HG02571 (cell line): ENCODE results near the gene CD48.

Experiments used
- ATAC-seq: cut with Tn5 transposase; IDR thresholded peaks from one replicate; pipeline ENCODE4 v1.9.1; 2021; ENCODE audit warnings: mild to moderate bottlenecking, moderate library complexity; ENCODE audit not compliant: unreplicated experiment

The CD48 gene

DNA sequence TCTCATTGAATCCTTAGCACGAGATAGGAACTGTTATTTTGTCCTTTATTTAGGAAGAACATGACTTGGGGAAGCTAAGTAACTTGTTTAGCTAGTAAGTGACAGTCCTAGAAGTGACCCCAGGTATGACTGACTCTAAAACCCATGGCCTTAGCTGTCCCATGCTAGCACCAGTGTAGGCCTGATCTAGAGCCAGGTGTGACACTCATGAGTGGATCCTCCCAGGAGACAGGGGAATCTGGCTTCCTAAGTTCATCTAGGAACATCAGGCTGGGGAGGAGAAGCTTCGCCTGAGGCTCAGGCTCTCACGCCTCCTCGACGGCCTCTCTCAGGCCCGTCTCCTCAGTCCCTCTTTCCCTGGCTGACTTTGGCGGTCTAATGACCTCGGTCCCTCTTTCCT lies 31.2 kb downstream of the CD48 start:
- no peak for ATAC-seq

DNA sequence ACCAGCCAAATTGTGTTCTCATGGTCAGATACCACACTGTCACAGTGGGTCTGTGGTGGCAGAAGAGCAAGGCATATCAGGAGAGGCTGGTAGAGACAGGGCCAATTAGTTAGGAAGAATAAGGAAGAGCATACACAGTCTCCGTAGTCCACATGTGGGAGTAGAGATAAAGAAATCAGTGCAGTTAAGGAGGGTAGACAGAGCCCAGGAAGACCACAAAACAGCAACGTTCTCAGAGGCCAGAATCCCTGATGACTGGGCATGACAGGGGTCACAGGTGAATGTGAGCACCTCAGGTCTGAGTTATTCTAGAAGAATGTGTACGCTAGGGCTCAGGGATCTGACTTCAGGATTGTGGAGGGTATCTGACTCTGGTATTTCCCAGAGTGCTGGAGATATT lies 31.7 kb downstream of the CD48 start:
- ATAC-seq = no peak

DNA sequence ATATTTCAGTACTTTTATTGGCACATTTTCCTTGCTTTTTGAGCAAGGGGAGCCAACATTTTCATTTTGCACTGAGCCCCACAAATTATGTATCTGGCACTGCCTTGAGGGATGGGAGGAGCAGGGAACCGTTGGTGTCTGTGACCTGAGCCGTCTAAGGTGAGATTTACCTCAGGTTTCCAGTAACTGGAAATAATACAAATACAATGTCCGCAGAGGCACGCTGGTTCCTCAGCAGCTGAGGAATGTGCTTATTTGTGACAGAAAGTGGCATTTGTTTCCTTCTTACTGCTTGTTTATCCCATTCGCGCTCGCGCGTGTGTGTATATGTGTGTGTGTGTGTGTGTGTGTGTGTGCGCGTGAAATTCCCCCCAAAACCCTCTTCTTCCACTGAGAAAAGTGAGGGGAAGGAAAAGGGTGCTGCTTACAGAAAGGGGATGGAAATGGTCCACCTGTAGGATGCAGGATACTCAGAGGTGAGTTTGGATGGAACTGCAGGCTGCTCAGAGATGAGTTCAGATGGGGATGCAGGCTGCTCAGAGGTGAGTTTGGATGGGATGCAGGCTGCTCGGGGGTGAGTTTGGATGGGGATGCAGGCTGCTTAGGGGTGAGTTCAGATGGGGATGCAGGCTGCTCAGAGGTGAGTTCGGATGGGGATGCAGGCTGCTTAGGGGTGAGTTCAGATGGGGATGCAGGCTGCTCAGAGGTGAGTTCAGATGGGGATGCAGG lies 34.6 kb downstream of the CD48 start:
- no peak for ATAC-seq

DNA sequence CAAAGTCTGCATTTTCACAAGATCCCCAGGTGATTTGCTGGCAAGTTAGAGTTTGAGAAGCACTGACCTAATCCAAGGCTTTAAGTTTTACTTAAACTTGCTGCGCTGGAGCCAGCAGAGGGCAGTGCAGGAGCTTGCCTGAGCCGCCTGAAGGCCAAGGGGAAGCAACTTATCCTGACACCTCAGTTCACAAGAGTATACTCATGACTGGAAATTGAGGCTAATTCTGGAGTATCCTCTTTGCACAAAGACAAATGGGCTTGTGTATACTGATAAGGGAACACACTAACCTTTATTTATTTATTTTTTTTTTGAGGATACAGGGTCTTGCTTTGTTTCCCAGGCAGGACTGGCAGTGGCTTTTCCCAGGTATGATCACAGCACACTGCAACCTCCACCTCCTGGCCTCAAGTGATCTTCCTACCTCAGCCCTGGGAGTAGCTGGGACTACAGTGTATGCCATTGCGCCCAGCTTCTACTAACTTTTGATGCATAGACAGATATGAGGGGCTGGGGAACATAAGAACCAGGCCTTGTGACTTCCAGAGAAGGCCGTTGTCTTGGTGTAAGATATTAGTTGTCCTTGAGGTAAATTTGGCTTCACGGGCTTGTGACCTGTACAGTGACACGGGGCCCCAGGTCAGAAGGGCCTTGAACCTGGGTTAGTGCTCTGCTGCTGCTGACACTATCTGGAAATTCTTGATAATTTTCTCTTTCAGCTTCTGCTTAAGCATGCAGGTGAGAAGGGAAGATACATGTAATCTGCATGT lies 35.8 kb downstream of the CD48 start:
- ATAC-seq = peak; percentile 40

DNA sequence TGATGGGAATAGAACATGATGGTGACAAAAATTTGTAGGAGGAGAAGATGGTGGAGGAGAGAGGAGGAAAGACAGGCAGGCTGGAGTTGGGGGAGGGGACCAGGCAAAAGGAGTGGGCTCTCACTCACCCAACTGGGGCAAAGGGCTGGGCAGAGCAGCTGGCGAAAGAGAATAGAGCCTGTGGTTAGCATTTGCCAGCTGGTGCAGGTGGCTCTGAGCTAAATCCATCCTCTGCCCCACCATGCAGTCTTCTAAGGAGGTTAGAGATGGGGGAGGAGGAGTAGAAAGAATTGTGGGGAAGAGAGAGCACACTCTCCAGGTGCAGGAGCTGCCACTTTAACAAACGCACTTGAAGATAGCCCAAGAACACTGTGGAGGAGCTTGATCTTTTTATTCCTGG lies 37.2 kb downstream of the CD48 start:
- ATAC-seq = peak; percentile 37

DNA sequence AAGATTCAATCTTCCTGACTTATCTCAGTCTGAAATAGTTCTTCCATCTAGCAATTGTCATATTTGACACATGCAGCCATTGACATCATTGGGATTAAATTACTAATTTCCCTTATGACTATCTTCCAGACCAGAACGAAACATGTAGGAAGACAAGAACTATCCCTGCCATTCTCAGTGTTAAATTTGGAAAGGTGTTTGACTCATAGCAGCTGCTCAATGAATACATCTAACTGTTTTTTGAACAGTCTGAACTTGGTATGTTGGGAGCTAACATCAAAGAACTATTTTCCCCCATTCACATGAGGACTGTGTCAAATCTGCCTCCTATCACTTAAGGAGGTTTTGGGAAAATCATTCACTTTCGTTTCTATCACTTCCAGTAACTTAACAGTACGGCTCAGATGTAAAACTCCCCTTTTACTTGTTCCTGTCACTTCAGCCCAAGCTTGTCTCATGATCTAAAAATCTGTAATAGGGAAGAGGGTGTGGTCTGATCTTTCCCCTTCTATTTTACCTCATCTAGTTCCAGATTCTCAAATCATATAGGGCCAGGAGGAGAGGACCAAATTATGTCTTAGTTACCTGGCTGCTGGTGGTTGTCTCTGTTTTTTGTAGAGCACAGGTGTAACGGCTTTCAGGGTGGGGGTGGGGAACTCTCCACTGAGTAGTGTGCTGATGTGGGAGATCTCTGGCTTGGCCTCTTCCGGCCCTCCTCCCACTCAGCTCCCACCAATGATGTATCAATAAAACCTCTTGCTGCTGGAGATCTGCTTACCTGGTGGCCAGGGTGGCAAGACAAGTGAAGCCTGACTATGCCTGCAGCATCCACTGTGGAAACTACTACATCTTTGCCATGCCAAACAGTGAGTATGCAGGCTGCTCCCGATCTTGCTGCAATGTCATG lies 38.6 kb downstream of the CD48 start:
- no peak for ATAC-seq

DNA sequence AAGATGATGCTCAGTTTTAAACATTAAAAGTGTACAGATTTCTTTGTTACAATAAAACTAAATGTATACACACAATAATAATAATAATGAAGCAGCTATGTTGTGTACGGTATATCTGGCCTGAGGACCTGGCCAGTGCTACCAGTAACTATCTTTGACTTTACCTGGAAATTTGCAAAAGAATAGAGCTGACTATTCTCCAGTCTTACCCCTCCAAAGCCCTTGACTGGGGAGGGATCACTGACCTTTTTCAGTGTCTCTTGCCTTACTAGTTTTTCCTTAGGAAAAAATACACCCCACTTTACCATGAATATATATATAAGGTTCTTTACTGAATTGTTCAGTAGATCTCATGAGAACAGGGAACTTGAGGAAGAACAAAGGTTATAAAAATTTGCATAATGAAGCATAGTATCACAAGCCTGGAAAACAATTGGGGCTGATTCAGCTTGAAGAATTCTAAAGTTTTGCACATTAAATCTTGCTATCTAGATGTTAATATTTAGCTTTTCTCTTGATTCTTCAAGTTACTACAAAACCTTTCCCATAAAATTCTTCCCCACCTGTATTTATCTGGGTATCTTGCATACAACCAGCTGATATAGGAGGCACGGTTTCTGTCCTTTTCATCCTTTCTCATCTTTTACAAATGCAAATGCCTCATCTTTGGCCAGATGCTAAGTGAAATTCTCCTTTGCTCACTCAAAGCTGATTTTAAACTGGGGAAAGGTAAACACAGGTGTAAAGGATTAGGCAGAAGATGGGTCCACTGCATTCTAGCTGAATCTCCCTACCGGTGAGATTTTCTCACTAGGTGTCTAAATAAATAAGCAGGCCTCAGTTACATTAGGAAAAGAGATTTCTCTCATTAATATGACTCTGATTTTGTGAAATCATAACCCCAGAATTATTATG lies 39.8 kb downstream of the CD48 start:
- ATAC-seq = no peak

DNA sequence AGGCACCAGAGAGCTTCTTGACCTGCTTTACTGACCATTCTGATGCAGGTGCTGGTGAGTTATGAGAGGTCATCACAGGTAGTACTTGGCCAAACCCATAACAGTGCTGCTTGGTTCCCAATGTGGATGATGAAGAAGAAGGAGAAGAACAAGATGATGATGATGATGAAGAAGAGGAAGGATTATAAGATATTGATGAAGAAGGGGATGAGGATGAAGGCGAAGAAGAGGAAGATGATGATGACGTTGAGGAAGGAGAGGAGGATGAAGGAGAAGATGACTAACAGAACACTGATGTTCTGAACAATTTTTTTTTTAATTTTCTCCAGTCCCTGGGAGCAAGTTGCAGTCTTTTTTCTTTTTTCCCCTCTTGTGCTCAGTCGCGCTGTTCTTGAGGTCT lies 40.9 kb downstream of the CD48 start:
- ATAC-seq = no peak

DNA sequence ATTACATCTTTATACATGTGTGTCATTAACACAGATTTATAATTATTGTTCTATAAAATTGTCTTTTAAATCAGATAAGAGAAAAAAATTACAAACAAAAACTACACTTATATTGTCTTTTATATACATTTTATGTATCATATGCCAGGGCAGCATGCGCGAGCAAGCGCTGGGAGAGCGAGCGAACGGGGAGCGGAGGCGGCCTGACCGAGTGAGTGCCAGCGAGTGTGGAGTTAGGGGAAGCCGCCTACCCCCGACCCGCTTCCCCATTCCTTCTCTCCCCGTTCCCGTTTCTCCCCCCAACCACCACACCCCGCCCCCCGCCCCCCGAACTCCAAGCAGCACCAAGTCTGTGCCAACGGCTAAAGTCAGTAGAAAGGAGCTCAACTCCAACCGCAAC lies 41.8 kb downstream of the CD48 start:
- ATAC-seq = no peak

DNA sequence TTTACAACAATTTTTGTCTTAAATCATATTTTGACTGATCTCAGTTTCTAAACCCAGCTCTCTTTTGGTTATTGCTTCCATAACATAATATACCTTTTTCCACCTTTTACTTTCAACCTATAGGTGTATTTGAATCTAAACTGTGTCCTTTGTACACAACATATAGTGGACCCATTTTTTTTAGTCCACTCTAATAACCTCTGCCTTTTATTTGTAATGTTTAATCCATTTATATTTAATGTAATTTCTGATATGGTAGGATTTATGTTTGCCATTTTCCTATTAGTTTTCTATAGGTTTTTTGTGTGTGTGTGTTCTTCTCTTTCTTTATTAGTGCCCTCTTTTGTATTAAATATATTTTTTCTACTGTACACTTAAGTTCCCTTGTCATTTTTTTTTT lies 42.3 kb downstream of the CD48 start:
- ATAC-seq = no peak

DNA sequence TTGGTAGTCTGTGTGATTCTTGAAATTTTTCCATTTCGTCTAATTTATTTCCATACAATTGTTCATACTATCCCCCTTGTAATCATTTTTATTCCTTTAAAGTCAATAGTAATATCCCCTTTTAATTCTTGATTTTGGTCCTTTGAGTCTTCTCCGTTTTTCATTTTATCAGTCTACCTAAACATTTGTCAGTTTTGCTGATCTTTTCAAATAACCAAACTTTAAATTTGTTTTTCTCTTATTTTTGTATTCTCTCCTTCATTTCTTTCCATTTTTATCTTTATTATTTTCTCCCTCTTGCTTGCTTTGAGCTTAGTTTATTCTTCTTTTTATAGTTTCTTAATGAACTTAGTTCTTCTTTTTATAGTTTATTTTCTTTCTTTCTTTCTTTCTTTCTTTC lies 43.7 kb downstream of the CD48 start:
- no peak for ATAC-seq

DNA sequence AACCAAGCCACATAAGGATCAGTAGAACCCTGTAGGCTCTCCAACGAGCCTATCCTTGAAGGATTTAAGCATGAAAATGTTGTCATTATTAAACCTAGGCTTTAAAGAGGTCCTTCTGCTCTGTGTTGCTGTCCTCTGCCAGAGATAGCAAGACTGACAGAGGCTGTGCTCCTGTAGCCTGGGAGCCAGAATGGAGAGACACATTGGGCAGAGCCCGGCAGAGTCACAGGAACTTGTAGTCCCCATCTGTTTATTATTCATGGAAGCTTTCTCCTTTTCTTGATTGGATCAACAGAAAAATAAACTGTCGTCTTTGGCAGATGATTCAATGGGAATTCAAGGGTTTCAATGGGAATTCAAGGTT lies 45.6 kb downstream of the CD48 start:
- ATAC-seq = no peak

DNA sequence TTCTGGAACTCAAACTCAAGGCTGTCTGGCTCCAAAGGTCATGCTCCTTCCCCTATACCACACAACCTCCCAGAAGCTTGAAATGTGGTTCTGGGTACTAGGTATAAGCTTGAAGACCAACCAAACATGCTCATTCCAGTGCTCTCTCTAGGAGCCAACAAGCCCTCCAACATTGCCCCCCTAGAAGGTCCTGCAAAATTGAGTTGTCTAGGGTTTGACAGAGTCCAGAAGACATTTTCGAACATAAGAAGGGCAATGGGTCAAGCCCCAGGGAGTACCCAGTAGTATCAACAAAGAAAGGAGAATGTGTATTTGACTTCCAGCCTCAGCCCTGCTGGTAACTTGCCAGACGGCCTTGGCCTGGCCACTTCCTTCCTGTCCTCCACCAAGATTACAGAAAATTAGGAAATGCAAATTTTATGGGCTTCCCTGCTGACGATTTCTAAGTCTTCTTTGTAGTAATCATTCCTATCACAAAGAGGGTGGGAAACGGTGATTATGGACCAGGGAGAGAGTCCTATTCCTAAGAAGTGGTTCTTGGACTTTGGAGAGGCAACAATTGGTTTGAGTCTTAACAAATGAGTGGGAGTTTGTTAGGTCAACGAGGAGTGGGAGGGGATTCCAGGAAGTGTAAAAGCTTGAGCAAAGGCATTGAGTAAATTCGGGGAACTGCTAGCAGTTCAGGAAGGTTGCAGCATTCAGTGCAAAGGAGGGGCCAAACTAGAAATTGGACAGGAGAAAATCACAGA lies 46.1 kb downstream of the CD48 start:
- no peak for ATAC-seq

DNA sequence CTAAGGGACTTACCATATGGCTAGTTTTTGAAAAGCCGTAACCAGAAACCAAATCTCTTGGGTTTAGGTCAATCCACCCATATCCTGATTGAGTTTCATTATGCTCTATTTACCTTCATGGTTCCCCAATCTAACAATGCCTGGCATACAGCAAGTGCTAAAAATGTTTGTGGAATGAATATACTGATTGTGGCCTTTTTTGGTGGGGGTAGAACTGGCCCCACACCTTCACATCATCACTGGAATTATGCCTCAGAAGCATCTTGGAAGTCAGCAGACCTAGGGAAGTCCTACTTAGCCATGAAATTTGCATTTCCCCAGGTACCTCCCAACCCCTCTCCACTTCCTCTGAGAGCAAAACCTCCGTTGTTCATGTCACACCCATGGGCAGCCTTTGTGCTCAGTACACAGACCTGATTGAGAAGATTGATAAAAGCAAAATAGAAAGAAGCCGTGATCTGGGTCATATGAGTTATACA lies 47.0 kb downstream of the CD48 start:
- peak; percentile 56 for ATAC-seq

DNA sequence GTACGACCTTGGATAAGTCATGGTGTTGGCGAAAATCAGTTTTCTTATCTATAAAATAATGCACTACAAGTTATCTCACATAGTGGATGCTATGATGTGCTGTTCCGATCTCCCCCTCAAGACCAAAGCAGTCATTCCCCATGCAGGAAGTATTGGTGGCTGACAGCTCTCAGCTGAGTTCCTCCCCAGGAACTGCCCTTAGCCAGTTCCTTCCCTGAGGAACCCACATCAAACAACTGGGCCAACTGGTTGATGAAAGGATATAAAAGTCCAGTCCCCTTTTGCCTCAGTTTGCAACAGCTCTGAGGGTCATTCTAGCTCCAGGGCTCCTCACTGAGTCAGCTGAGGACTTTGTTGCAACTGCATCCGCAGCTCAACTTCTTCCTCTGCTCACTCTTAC lies 48.7 kb downstream of the CD48 start:
- no peak for ATAC-seq

DNA sequence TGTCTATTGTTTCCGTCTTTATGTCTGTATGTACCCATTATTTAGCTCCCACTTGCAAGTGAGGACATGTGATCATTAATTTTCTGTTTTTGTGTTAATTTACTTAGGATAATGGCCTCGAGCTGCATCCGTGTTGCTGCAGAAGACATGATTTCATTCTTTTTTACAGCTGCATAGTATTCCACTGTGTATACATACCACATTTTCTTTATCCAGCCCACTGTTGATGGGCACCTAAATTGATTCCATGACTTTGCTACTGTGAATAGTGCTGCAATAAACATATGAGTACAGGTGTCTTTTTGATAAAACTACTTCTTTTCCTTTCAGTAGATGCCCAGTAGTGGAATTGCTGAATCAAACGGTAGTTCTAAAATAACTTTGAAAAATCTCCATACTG lies 52.1 kb downstream of the CD48 start:
- ATAC-seq = no peak

DNA sequence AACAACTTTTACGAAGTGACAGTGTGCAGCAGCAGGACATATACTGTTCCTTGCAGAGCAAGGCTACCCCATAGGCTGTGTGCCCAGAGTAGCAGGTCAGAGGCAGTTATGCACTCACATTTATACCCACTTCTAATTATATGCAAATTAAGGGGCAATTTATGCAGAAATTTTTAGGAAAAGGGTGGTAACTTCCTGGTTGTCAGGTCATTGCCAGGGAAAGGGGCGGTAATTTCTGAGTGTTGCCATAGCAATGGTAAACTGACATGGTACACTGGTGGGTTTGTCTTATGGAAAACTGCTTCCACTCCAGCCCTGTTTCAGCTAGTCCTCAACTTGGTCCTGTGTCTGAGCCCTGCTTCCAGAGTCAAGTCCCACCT lies 52.8 kb downstream of the CD48 start:
- no peak for ATAC-seq

DNA sequence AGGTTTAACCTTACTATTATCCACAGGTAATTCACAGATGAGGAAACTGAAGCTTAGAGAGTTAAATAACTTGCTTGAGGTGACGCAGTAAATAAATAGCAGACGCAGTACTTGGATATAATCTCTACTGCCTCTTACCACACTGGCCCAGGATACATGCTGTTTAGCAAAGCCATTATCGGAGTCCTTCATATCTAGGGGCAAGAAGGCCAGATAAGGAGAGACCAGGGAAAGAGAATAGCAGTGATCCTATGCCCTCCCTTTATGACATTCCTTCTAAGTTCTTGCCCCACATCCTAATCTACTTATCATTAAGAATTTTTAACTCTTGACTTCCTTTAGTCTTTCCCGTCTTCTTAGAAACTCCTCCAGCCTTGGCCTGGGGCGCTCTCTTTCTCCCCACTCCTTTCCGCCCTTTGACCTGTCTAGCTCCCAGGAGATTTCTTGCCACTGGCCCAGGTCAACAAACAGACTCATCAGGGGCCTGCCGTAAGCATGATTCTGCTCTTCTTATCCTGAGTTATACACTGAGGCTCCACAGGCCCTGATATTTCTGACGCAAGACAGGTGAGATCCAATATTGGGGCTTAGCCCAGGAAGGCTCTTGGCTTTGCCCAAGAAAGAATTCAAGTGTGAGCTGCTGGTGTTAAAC lies 53.3 kb downstream of the CD48 start:
- no peak for ATAC-seq

DNA sequence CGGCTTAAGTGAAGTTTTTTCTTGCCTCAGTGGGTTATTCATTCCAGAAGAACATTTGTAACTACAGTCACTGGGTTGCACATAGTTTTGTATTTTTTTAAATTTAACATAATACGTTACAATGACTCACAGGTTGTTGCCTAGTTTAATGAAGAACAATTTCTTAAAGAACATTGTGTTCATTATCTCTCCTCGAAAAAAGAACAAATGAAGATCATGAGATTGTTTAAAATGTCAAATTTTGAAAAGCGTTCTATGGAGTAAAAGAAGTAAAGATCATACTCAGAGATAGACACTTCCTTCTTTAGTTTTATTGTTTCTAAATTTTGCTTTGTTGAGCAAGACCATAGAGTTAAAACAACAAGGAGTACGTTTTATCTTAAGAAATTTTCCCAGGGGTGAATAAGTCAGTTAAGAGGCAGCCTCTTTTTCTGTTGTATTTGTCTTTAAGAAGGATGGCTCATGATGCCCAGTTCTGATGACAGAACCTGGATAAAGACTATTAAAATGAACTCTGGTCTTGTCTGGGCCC lies 54.3 kb downstream of the CD48 start:
- ATAC-seq = no peak
